Lung (tissue), 12 donors: ENCODE measurements around the gene PPIP5K2. TPM values are rescaled to one million over a fixed set of nuclear protein-coding genes. Genes with fewer than 3 reads are reported as not detected.

Source experiments
- ATAC-seq: fragments of 200-7000 bp; cut with Tn5 transposase; one replicate; pipeline ENCODE4 v1.9.1; 2020; ENCODE audit warnings: moderate number of reproducible peaks; ENCODE audit not compliant: insufficient read depth, low FRiP score
- DNase-seq, 3 donors: peaks; one replicate each; pipeline ENCODE4 v3.0.0-alpha.2; 2013 to 2017
- H3K27ac ChIP-seq, 2 donors: one replicate each; pipeline ENCODE4 v1.5.1; 2013; ENCODE audit warnings: mild to moderate bottlenecking in 2 of 2, moderate library complexity in 2 of 2, control low read depth in 1 of 2, inconsistent platforms in 1 of 2, low read depth in 1 of 2, low read length in 1 of 2
- H3K27me3 ChIP-seq, 3 donors: one replicate each; pipeline ENCODE4 v1.5.1; 2013; ENCODE audit warnings: low read length in 2 of 3; ENCODE audit not compliant: control insufficient read depth in 3 of 3, insufficient read depth in 3 of 3
- H3K36me3 ChIP-seq, 4 donors: one replicate each; pipeline ENCODE4 v1.5.1; 2013; ENCODE audit warnings: low read length in 4 of 4, mild to moderate bottlenecking in 1 of 4, moderate library complexity in 1 of 4; ENCODE audit not compliant: control insufficient read depth in 4 of 4, insufficient read depth in 4 of 4
- H3K4me1 ChIP-seq, 5 donors: one replicate each; pipeline ENCODE4 v1.5.1; 2013; ENCODE audit warnings: low read length in 5 of 5, mild to moderate bottlenecking in 2 of 5, moderate library complexity in 1 of 5; ENCODE audit not compliant: control insufficient read depth in 5 of 5, insufficient read depth in 5 of 5
- H3K4me3 ChIP-seq: one replicate; pipeline ENCODE4 v1.5.1; 2013; ENCODE audit warnings: mild to moderate bottlenecking, control low read depth, moderate library complexity
- H3K9ac ChIP-seq, 2 donors: one replicate each; pipeline ENCODE4 v1.5.1; 2013; ENCODE audit warnings: low read length in 2 of 2, control low read depth in 1 of 2; ENCODE audit not compliant: insufficient read depth in 1 of 2
- H3K9me3 ChIP-seq, 4 donors: one replicate each; pipeline ENCODE4 v1.5.1; 2013; ENCODE audit warnings: low read length in 3 of 4, mild to moderate bottlenecking in 1 of 4, moderate library complexity in 1 of 4; ENCODE audit not compliant: control insufficient read depth in 4 of 4, insufficient read depth in 3 of 4
- CTCF ChIP-seq: IDR thresholded peaks from 2 replicates; pipeline ENCODE4 v1.5.1; 2012; ENCODE audit warnings: mild to moderate bottlenecking; ENCODE audit errors: control extremely low read depth, extremely low read depth
- WGBS, 2 donors: extraction: QIAGEN DNeasy Blood & Tissue Kit; methylation state at CpG; one replicate each; pipeline ENCODE4 v1.1.7; 2013; 5-methylcytosine and 5-hydroxymethylcytosine counted together
- polyA plus RNA-seq, 2 donors: library from polyadenylated mRNA; stranded (reverse); fragments of 200-250 nt; gene quantifications; one replicate each; pipeline ENCODE4 v1.2.1, GENCODE V29; 2013
- total RNA-seq, 2 donors: library from RNA; depleted of rRNA in 1 of 2; stranded (reverse); fragments of >200 nt in 1 of 2; gene quantifications; one replicate each; pipeline ENCODE4 v1.2.1, GENCODE V29; 2014 to 2021
- donor health status: control.
- donor health status: control.
- donor health status: Bipolar disorder and iron deficiency.
- donor health status: healthy.
- donor health status: DM: yes; HTN: yes; CAD: no.

PPIP5K2 gene
- total and polyA plus RNA-seq, 4 donors, result 15.4 to 109 (median 33.5) TPM

GRCh38 chr5:103249068-103249467, 129.0 kb downstream of the PPIP5K2 start:
- Histone ChIP-seq H3K27ac (no peak overlapping the region), H3K4me3 (no peak overlapping the region), H3K27me3 (peaks cover 0 to under 1% (median 0%) of the 10 kb centered on the region in 3 donors), H3K36me3 (no peaks in the 10 kb centered on the region), H3K4me1 (no peaks in the 10 kb centered on the region), H3K9me3 (no peaks in the 10 kb centered on the region), H3K9ac (no peak overlapping the region)
- 92 to 99% methylated on average over 2 of the region's 2 CpGs for WGBS, 2 donors
- TF ChIP-seq CTCF, result no peak
- DNase-seq, result no peak
- ATAC-seq, result no peak

GRCh38 chr5:103254921-103255320, 134.8 kb downstream of the PPIP5K2 start:
- no peak overlapping the region for H3K27ac ChIP-seq
- 0 to 45% methylated on average over 1 of the region's 1 CpG for WGBS, 2 donors

GRCh38 chr5:103255691-103256090, 135.6 kb downstream of the PPIP5K2 start:
- Histone ChIP-seq H3K9ac (no peak overlapping the region), H3K4me3 (no peak overlapping the region), H3K27ac (no peak overlapping the region), H3K9me3 (no peaks in the 10 kb centered on the region), H3K4me1 (peaks cover 0 to 4% (median 1%) of the 10 kb centered on the region in 5 donors), H3K36me3 (no peaks in the 10 kb centered on the region), H3K27me3 (peaks cover 0 to 3% (median 0%) of the 10 kb centered on the region in 3 donors)
- no peak for DNase-seq
- no peak for TF ChIP-seq CTCF
- no peak for ATAC-seq
- 95 to 97% methylated on average over 7 of the region's 7 CpGs for WGBS, 2 donors

More at GRCh38 chr5:103254921-103255320, 134.8 kb downstream of the PPIP5K2 start:
- H3K27me3 ChIP-seq, result peaks cover 0 to 3% (median 0%) of the 10 kb centered on the region in 3 donors
- H3K9me3 ChIP-seq, result no peaks in the 10 kb centered on the region
- H3K9ac ChIP-seq, result no peak overlapping the region
- DNase-seq (no peak), ATAC-seq (no peak)
- no peaks in the 10 kb centered on the region for H3K36me3 ChIP-seq
- peaks cover 0 to 4% (median 0%) of the 10 kb centered on the region in 5 donors for H3K4me1 ChIP-seq
- no peak for TF ChIP-seq CTCF
- H3K4me3 ChIP-seq, result no peak overlapping the region

GRCh38 chr5:103256178-103256577, 136.1 kb downstream of the PPIP5K2 start:
- H3K9ac ChIP-seq, result no peak overlapping the region
- no peak overlapping the region for H3K27ac ChIP-seq
- no peak for DNase-seq

More at GRCh38 chr5:103256178-103256577, 136.1 kb downstream of the PPIP5K2 start:
- Histone ChIP-seq H3K4me3 (no peak overlapping the region), H3K4me1 (peaks cover 0 to 4% (median 2%) of the 10 kb centered on the region in 5 donors), H3K9me3 (no peaks in the 10 kb centered on the region), H3K27me3 (peaks cover 0 to 3% (median 0%) of the 10 kb centered on the region in 3 donors), H3K36me3 (no peaks in the 10 kb centered on the region)
- no peak for TF ChIP-seq CTCF
- 86 to 91% methylated on average over 4 of the region's 4 CpGs for WGBS, 2 donors
- ATAC-seq, result no peak
